ENCODE data around the gene LTO1. TPM values are rescaled to one million over a fixed set of nuclear protein-coding genes. Genes with fewer than 3 reads are reported as not detected.

The LTO1 gene
- total and polyA plus RNA-seq, 4 donors, result 11.2 to 36.6 (median 19.5) TPM

GRCh38 chr11:69661413-69661715 is 13.8 kb downstream of the LTO1 start:
- Histone ChIP-seq H3K36me3 (ENCODE audit: control insufficient read depth, insufficient read depth, low read length) (peaks cover 49% of the 10 kb centered on the region), H3K27ac (ENCODE audit: low read depth, low read length) (no peak overlapping the region), H3K4me1 (ENCODE audit: control insufficient read depth, insufficient read depth, low read length) (peaks cover 20% of the 10 kb centered on the region), H3K9me3 (ENCODE audit: control insufficient read depth, insufficient read depth, low read length) (no peaks in the 10 kb centered on the region), H3K27me3 (ENCODE audit: control insufficient read depth, insufficient read depth, low read length) (no peaks in the 10 kb centered on the region), H3K4me3 (ENCODE audit: low read depth, low read length) (no peak overlapping the region)
- DNase-seq (ENCODE audit: low read depth in 4 of 6, low spot score in 6 of 6), result no peak
- WGBS (ENCODE audit: insufficient coverage), result 74% methylated on average over 8 of the region's 10 CpGs

- 94% methylated on average over 2 of the region's 4 CpGs for WGBS (ENCODE audit: insufficient coverage)
- H3K27me3 ChIP-seq (ENCODE audit: control insufficient read depth, insufficient read depth, low read length), result no peaks in the 10 kb centered on the region
- no peak for DNase-seq (ENCODE audit: low read depth in 4 of 6, low spot score in 6 of 6)
Measured at GRCh38 chr11:69660001-69660500, 15.1 kb downstream of the LTO1 start.

GRCh38 chr11:69659591-69659990 is 15.6 kb downstream of the LTO1 start:
- Histone ChIP-seq H3K36me3 (ENCODE audit: control insufficient read depth, insufficient read depth, low read length) (peaks cover 47% of the 10 kb centered on the region), H3K9me3 (ENCODE audit: control insufficient read depth, insufficient read depth, low read length) (no peaks in the 10 kb centered on the region), H3K27me3 (ENCODE audit: control insufficient read depth, insufficient read depth, low read length) (no peaks in the 10 kb centered on the region), H3K4me1 (ENCODE audit: control insufficient read depth, insufficient read depth, low read length) (peaks cover 20% of the 10 kb centered on the region), H3K27ac (ENCODE audit: low read depth, low read length) (no peak overlapping the region), H3K4me3 (ENCODE audit: low read depth, low read length) (no peak overlapping the region)
- 87% methylated on average over 10 of the region's 12 CpGs for WGBS (ENCODE audit: insufficient coverage)
- no peak for DNase-seq (ENCODE audit: low read depth in 4 of 6, low spot score in 6 of 6)

More at GRCh38 chr11:69660001-69660500, 15.1 kb downstream of the LTO1 start:
- no peak overlapping the region for H3K4me3 ChIP-seq (ENCODE audit: low read depth, low read length)
- H3K9me3 ChIP-seq (ENCODE audit: control insufficient read depth, insufficient read depth, low read length), result no peaks in the 10 kb centered on the region
- no peak overlapping the region for H3K27ac ChIP-seq (ENCODE audit: low read depth, low read length)
- peaks cover 20% of the 10 kb centered on the region for H3K4me1 ChIP-seq (ENCODE audit: control insufficient read depth, insufficient read depth, low read length)
- peaks cover 47% of the 10 kb centered on the region for H3K36me3 ChIP-seq (ENCODE audit: control insufficient read depth, insufficient read depth, low read length)

- H3K27ac ChIP-seq (ENCODE audit: low read depth, low read length), result no peak overlapping the region
- 55% methylated on average over 17 of the region's 18 CpGs for WGBS (ENCODE audit: insufficient coverage)
- H3K36me3 ChIP-seq (ENCODE audit: control insufficient read depth, insufficient read depth, low read length), result peaks cover 47% of the 10 kb centered on the region
- H3K4me3 ChIP-seq (ENCODE audit: low read depth, low read length), result no peak overlapping the region
- H3K4me1 ChIP-seq (ENCODE audit: control insufficient read depth, insufficient read depth, low read length), result peaks cover 20% of the 10 kb centered on the region
- H3K27me3 ChIP-seq (ENCODE audit: control insufficient read depth, insufficient read depth, low read length), result no peaks in the 10 kb centered on the region
- no peaks in the 10 kb centered on the region for H3K9me3 ChIP-seq (ENCODE audit: control insufficient read depth, insufficient read depth, low read length)
- no peak for DNase-seq (ENCODE audit: low read depth in 4 of 6, low spot score in 6 of 6)
Measured at GRCh38 chr11:69658626-69659450, 16.3 kb downstream of the LTO1 start.

GRCh38 chr11:69657911-69658625 is 17.1 kb downstream of the LTO1 start:
- H3K4me1 ChIP-seq (ENCODE audit: control insufficient read depth, insufficient read depth, low read length), result peaks cover 20% of the 10 kb centered on the region
- H3K9me3 ChIP-seq (ENCODE audit: control insufficient read depth, insufficient read depth, low read length), result no peaks in the 10 kb centered on the region
- H3K27me3 ChIP-seq (ENCODE audit: control insufficient read depth, insufficient read depth, low read length), result no peaks in the 10 kb centered on the region
- DNase-seq (ENCODE audit: low read depth in 4 of 6, low spot score in 6 of 6), result peak in 2 of 6 donors; percentile 19 to 37
- H3K36me3 ChIP-seq (ENCODE audit: control insufficient read depth, insufficient read depth, low read length), result peaks cover 51% of the 10 kb centered on the region
- no peak overlapping the region for H3K27ac ChIP-seq (ENCODE audit: low read depth, low read length)
- H3K4me3 ChIP-seq (ENCODE audit: low read depth, low read length), result no peak overlapping the region
- 29% methylated on average over 27 of the region's 27 CpGs for WGBS (ENCODE audit: insufficient coverage)

- Histone ChIP-seq H3K9me3 (ENCODE audit: control insufficient read depth, insufficient read depth, low read length) (no peaks in the 10 kb centered on the region), H3K36me3 (ENCODE audit: control insufficient read depth, insufficient read depth, low read length) (peaks cover 50% of the 10 kb centered on the region), H3K4me3 (ENCODE audit: low read depth, low read length) (no peak overlapping the region), H3K4me1 (ENCODE audit: control insufficient read depth, insufficient read depth, low read length) (peaks cover 20% of the 10 kb centered on the region), H3K27me3 (ENCODE audit: control insufficient read depth, insufficient read depth, low read length) (no peaks in the 10 kb centered on the region), H3K27ac (ENCODE audit: low read depth, low read length) (no peak overlapping the region)
- DNase-seq (ENCODE audit: low read depth in 4 of 6, low spot score in 6 of 6), result no peak
- WGBS (ENCODE audit: insufficient coverage), result 86% methylated on average over 13 of the region's 14 CpGs
Measured at GRCh38 chr11:69657456-69657910, 17.7 kb downstream of the LTO1 start.

- Histone ChIP-seq H3K27me3 (ENCODE audit: control insufficient read depth, insufficient read depth, low read length) (no peaks in the 10 kb centered on the region), H3K4me1 (ENCODE audit: control insufficient read depth, insufficient read depth, low read length) (peaks cover 20% of the 10 kb centered on the region), H3K4me3 (ENCODE audit: low read depth, low read length) (no peak overlapping the region), H3K36me3 (ENCODE audit: control insufficient read depth, insufficient read depth, low read length) (peaks cover 54% of the 10 kb centered on the region), H3K9me3 (ENCODE audit: control insufficient read depth, insufficient read depth, low read length) (no peaks in the 10 kb centered on the region), H3K27ac (ENCODE audit: low read depth, low read length) (no peak overlapping the region)
- DNase-seq (ENCODE audit: low read depth in 4 of 6, low spot score in 6 of 6), result no peak
- WGBS (ENCODE audit: insufficient coverage), result 94% methylated on average over 9 of the region's 20 CpGs
Measured at GRCh38 chr11:69656536-69657455, 18.4 kb downstream of the LTO1 start.

GRCh38 chr11:69655479-69656428 is 19.4 kb downstream of the LTO1 start:
- WGBS (ENCODE audit: insufficient coverage), result 84% methylated on average over 13 of the region's 19 CpGs
- Histone ChIP-seq H3K4me3 (ENCODE audit: low read depth, low read length) (no peak overlapping the region), H3K4me1 (ENCODE audit: control insufficient read depth, insufficient read depth, low read length) (peaks cover 20% of the 10 kb centered on the region), H3K9me3 (ENCODE audit: control insufficient read depth, insufficient read depth, low read length) (no peaks in the 10 kb centered on the region), H3K27me3 (ENCODE audit: control insufficient read depth, insufficient read depth, low read length) (no peaks in the 10 kb centered on the region), H3K27ac (ENCODE audit: low read depth, low read length) (no peak overlapping the region), H3K36me3 (ENCODE audit: control insufficient read depth, insufficient read depth, low read length) (peaks cover 53% of the 10 kb centered on the region)
- DNase-seq (ENCODE audit: low read depth in 4 of 6, low spot score in 6 of 6), result no peak
